PC-9 (cell line): ENCODE data around the gene SORCS2. TPM values are rescaled to one million over a fixed set of nuclear protein-coding genes. Genes with fewer than 3 reads are reported as not detected.

Source experiments
- BruUV-seq: library from RNA; stranded (reverse); fragments of 400-500 nt; replicated peaks from 2 replicates; lab custom pipeline; 2021; lab: Mats Ljungman, UMichigan
- CTCF ChIA-PET: fragments of 300-600 bp; sonication (Branson Sonifier 250); formaldehyde crosslinking; loops from one replicate; lab custom pipeline; 2022; ENCODE audit warnings: antibody characterized with exemption; lab: Charles Lee
- POLR2A ChIA-PET: fragments of 300-600 bp; sonication (Branson Sonifier 250); formaldehyde crosslinking; loops from one replicate; lab custom pipeline; 2022; ENCODE audit warnings: antibody characterized with exemption; ENCODE audit not compliant: unreplicated experiment; lab: Charles Lee
- DNase-seq, 2 experiments: peaks; one replicate each; pipeline versions ENCODE4 v3.0.0 to v3.0.0-alpha.2; 2015 to 2022; ENCODE audit warnings: mixed read lengths in 1 of 2
- H2AFZ ChIP-seq: fragments of 200-600 bp; sonication (generic); 2 replicates; pipeline ENCODE4 v1.8.1; 2017; ENCODE audit warnings: antibody characterized with exemption
- H3F3A ChIP-seq: fragments of 200-600 bp; sonication (generic); 2 replicates; pipeline ENCODE4 v1.8.1; 2017; ENCODE audit warnings: antibody characterized with exemption, mild to moderate bottlenecking, low read depth; ENCODE audit not compliant: insufficient read depth
- H3K27ac ChIP-seq: fragments of 200-600 bp; sonication (generic); 2 replicates; pipeline ENCODE4 v1.6.1; 2016; ENCODE audit warnings: mixed run types
- H3K27me3 ChIP-seq: fragments of 200-600 bp; sonication (generic); 2 replicates; pipeline ENCODE4 v1.6.1; 2016; ENCODE audit warnings: low read depth, mixed run types; ENCODE audit not compliant: insufficient read depth
- H3K36me3 ChIP-seq: fragments of 200-600 bp; sonication (generic); 2 replicates; pipeline ENCODE4 v1.6.1; 2016; ENCODE audit warnings: low read depth, mixed run types
- H3K4me1 ChIP-seq: fragments of 200-600 bp; sonication (generic); replicated peaks from 2 replicates; pipeline ENCODE4 v1.6.1; 2016; ENCODE audit warnings: mixed run types; ENCODE audit not compliant: insufficient read depth
- H3K4me2 ChIP-seq: fragments of 200-600 bp; sonication (generic); 2 replicates; pipeline ENCODE4 v1.6.1; 2017; ENCODE audit warnings: mixed run types
- H3K4me3 ChIP-seq: fragments of 200-600 bp; sonication (generic); 2 replicates; pipeline ENCODE4 v1.6.1; 2016; ENCODE audit warnings: mixed run types
- H3K79me2 ChIP-seq: fragments of 200-600 bp; sonication (generic); 2 replicates; pipeline ENCODE4 v1.6.1; 2017; ENCODE audit warnings: low read depth, mixed run types
- H3K9me2 ChIP-seq: fragments of 200-600 bp; sonication (generic); 2 replicates; pipeline ENCODE4 v1.8.1; 2017; ENCODE audit warnings: mild to moderate bottlenecking; ENCODE audit not compliant: insufficient read depth
- H3K9me3 ChIP-seq: fragments of 200-600 bp; sonication (generic); 2 replicates; pipeline ENCODE4 v1.8.1; 2016; ENCODE audit warnings: low read depth; ENCODE audit not compliant: insufficient read depth
- H4K20me1 ChIP-seq: fragments of 200-600 bp; sonication (generic); 2 replicates; pipeline ENCODE4 v1.8.1; 2017; ENCODE audit not compliant: insufficient read depth
- CTCF ChIP-seq: fragments of 200-600 bp; sonication (generic); conservative IDR thresholded peaks from 2 replicates; pipeline ENCODE4 v1.6.1; 2017; ENCODE audit warnings: mixed run types, antibody characterized with exemption, mild to moderate bottlenecking, moderate library complexity
- EZH2 ChIP-seq: fragments of 200-600 bp; sonication (generic); IDR thresholded peaks from 2 replicates; pipeline ENCODE4 v1.8.0; 2017; ENCODE audit warnings: antibody characterized with exemption, low read depth
- intact Hi-C: fragments of 100-400 bp; cut with micrococcal nuclease; formaldehyde crosslinking; loops from one replicate; pipeline ENCODE4 v1.10.0; 2022; ENCODE audit not compliant: unreplicated experiment
- total RNA-seq: library from RNA; stranded (reverse); gene quantifications from 2 replicates; pipeline ENCODE4 v1.2.3, GENCODE V29; 2021

The SORCS2 gene
- total RNA-seq, 1 experiment from 2014 or later = 25.8 TPM

DNA sequence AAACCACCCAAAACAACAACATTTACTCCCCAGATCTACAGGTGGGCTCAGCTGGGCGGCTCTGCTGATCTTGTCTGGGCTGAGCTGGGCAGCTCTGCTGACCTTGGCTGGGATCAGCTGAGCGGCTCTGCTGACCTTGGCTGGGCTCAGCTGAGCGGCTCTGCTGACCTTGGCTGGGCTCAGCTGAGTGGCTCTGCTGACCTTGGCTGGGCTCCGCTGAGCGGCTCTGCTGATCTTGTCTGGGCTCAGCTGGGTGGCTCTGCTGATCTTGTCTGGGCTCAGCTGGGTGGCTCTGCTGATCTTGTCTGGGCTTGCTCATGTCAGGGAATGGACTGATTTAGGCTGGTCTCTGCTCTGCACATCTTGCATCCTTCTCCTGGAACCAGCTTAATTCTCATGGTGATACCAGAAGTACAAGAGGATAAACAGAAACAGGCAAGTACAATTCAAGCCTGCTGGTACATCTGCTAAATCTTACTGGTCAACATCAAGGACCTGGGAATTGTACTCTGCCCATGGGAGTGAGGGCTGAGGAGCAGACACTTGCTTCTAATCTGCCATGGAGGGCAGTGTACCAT is 490.9 kb downstream of the SORCS2 start:
- CTCF ChIA-PET = no interaction called here
- intact Hi-C loops = no loop called here
- H3K27ac ChIP-seq = no peak overlapping the region
- H4K20me1 ChIP-seq = no peaks in the 10 kb centered on the region
- no peak for DNase-seq
- no peaks in the 10 kb centered on the region for H3K4me1 ChIP-seq
- H3F3A ChIP-seq = no peaks in the 10 kb centered on the region
- no peaks in the 10 kb centered on the region for H3K9me3 ChIP-seq
- H3K27me3 ChIP-seq = no peaks in the 10 kb centered on the region
- BruUV-seq = no TSS peak
- no peaks in the 10 kb centered on the region for H3K79me2 ChIP-seq
- no peaks in the 10 kb centered on the region for H3K36me3 ChIP-seq
- no peaks in the 10 kb centered on the region for H3K9me2 ChIP-seq
- TF ChIP-seq CTCF = no peak
- no peak for TF ChIP-seq EZH2
- no peak overlapping the region for H3K4me2 ChIP-seq
- POLR2A ChIA-PET = interaction anchor here (0.7 kb wide), 1 partner anchor 77 kb away, joined by 4 read pairs; no protein-coding TSS in a partner anchor
- H2AFZ ChIP-seq = no peak overlapping the region
- no peak overlapping the region for H3K4me3 ChIP-seq

DNA sequence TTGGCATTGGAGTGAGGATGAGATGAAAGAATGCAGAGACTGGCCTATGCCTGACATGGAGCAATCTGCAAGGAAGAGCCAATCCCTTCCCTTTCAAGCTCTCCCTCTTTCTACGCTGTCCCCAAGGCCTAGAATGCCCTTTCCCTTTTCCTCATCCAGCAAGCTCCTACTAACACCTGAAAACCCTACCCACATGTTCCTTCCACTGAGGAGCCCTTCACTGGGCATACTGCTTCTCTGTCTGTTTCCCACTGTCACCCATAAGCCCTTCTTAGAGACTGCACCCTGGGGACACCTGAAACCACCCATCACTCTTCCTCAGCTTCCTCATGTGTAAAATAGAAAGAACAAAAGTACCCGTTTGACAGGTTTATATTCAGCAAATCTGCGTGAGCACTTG is 492.0 kb downstream of the SORCS2 start:
- BruUV-seq = no TSS peak
- intact Hi-C loops = no loop called here
- H3K4me2 ChIP-seq = no peak overlapping the region
- no peaks in the 10 kb centered on the region for H3K4me1 ChIP-seq
- no peaks in the 10 kb centered on the region for H3K27me3 ChIP-seq
- H2AFZ ChIP-seq = no peak overlapping the region
- no peaks in the 10 kb centered on the region for H3K36me3 ChIP-seq
- no peaks in the 10 kb centered on the region for H3F3A ChIP-seq
- no peak overlapping the region for H3K27ac ChIP-seq
- DNase-seq = no peak
- no peaks in the 10 kb centered on the region for H3K9me3 ChIP-seq
- no peaks in the 10 kb centered on the region for H4K20me1 ChIP-seq
- TF ChIP-seq CTCF = no peak
- ChIA-PET POLR2A (no interaction called here), CTCF (no interaction called here)
- H3K9me2 ChIP-seq = no peaks in the 10 kb centered on the region
- H3K79me2 ChIP-seq = no peaks in the 10 kb centered on the region
- no peak overlapping the region for H3K4me3 ChIP-seq

GRCh38 chr4:7686070-7686870 is 493.9 kb downstream of the SORCS2 start:
- Histone ChIP-seq H3K4me3 (no peak overlapping the region), H3K36me3 (no peaks in the 10 kb centered on the region), H3K9me3 (no peaks in the 10 kb centered on the region), H3K27me3 (no peaks in the 10 kb centered on the region), H3F3A (no peaks in the 10 kb centered on the region), H3K4me1 (no peaks in the 10 kb centered on the region), H4K20me1 (no peaks in the 10 kb centered on the region), H3K9me2 (no peaks in the 10 kb centered on the region), H3K79me2 (no peaks in the 10 kb centered on the region), H3K27ac (no peak overlapping the region), H3K4me2 (no peak overlapping the region), H2AFZ (no peak overlapping the region)
- TF ChIP-seq CTCF (no peak), EZH2 (no peak)
- intact Hi-C loops = no loop called here
- ChIA-PET CTCF (no interaction called here), POLR2A (no interaction called here)
- no TSS peak for BruUV-seq
- DNase-seq = no peak
